Hematopoietic multipotent progenitor cell treated with erythropoietin and hydrocortisone succinate and interleukin-3 and kit ligand, for 8 days (in vitro differentiated cells): ENCODE data around the gene ZNF500.
"Not testable (repeated sequence)": the region's sequence is repeated elsewhere in the genome, so short reads cannot be mapped to it uniquely, and the experiment has no call there.

Experiments
- DNase-seq: peaks from one replicate; pipeline ENCODE4 v3.0.0-alpha.2; 2015

The ZNF500 gene

GRCh38 chr16:4738370-4738769, 28.6 kb downstream of the ZNF500 start:
- not testable (repeated sequence) for DNase-seq

- DNase-seq = no peak
Measured at GRCh38 chr16:4737545-4737944, 29.4 kb downstream of the ZNF500 start.

- DNase-seq = no peak
Measured at GRCh38 chr16:4736546-4736945, 30.4 kb downstream of the ZNF500 start.

- DNase-seq = peak; percentile 80
Measured at GRCh38 chr16:4734730-4735535, 32.0 kb downstream of the ZNF500 start.

DNA sequence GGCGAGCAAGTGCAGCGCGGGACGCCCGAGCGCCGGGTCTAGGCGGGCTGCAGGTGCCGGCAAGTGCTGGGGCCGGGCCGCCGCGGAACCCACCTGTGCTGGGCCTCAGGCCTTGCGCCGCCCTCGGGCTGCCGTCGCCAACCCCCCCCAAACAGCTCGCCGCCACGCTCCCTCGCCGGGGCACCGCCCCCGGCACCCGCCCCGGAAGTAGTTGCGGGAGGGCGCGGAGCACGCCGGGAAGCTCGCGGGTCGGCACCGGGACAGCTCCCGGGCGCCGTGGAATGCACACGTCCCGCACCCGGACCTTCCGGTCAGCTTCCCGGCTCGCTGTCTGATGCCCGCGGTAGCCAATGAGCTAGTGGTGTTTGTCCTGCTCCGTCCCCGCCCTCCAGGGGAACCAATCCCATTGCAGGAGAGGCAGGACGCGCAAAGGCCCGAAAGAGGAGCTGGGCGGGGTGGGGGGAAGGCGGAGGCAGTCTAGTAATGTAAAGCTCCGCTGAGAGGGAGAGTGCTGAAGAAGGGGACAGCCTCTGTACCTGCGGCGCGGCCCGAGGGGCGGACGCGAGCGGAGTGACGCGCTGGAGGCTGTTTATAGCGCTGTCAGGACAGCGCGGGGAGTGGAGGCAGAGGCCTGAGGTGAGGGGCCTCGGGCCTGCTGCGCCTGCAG, 32.8 kb downstream of the ZNF500 start, which contains the start of the genes ANKS3 and DNAAF8:
TSS of gene ANKS3 (minus strand) at position 209 of the 667 bp plus-strand sequence. CDS start 4,122 bp downstream, outside the sequence.
TSS of gene DNAAF8 (plus strand) at position 475 of the 667 bp plus-strand sequence. CDS start 1,978 bp downstream, outside the sequence.
- DNase-seq = peak; percentile 96

GRCh38 chr16:4733747-4734062, 33.3 kb downstream of the ZNF500 start:
- no peak for DNase-seq

DNA sequence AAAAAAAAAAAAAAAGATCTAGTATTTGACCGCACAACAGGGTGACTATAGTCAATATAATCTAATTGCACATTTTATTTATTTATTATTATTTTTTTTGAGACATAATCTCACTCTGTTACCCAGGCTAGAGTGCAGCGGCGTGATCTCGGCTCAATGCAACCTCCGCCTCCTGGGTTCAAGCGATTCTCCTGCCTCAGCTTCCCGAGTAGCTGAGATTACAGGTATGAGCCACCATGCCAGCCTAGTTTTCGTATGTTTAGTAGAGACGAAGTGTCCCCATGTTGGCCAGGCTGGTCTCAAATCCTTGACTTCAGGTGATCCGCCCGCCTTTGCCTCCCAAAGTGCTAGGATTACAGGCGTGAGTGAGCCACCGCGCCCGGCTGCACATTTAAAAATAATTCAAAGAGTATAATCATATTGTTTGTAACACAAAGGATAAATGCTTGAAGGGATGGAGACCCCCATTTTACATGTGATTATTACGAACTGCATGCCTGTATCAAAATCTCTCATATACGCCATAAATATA, 33.7 kb downstream of the ZNF500 start:
- no peak for DNase-seq

GRCh38 chr16:4729876-4730275, 37.1 kb downstream of the ZNF500 start:
- no peak for DNase-seq

DNA sequence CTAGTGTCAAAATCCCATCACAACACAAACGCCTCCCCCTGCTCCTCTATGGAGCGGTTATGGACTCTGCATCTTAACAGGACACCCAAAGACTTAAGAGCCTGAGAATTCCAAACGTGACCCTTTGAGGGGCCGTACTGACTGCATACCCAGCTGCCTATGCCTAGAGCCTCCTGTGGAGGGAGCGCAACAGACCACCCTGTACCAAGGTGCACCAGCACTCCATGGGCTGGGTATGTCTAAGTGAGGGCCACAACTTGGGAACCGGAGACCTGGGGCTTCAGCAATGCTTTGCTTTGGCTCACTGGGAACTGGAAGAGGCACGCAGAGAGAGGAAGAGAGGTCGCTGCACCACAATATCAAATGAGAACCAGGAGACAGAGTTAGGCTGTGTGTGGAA, 38.3 kb downstream of the ZNF500 start:
- no peak for DNase-seq

DNA sequence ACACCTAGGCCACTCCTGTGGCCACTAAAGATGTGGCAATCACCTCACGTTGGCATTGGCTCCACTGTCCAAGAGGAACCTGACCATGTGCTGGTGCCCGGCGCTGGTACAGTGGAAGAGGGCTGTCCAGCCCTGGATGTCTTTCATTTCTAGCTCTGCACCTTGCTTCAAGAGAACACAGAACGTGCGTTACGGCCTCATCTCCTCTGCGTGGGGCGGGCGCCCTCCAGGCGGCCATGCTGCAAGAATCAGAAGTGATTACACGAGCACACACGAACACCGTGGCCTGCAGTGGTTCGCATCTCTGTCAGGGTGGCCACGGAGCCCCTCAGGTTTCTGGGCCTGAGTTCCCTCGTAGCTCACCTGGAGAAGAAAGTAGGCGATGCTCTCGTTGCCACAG, 40.3 kb downstream of the ZNF500 start:
- no peak for DNase-seq

GRCh38 chr16:4724661-4725270, 42.2 kb downstream of the ZNF500 start:
- DNase-seq = no peak

DNA sequence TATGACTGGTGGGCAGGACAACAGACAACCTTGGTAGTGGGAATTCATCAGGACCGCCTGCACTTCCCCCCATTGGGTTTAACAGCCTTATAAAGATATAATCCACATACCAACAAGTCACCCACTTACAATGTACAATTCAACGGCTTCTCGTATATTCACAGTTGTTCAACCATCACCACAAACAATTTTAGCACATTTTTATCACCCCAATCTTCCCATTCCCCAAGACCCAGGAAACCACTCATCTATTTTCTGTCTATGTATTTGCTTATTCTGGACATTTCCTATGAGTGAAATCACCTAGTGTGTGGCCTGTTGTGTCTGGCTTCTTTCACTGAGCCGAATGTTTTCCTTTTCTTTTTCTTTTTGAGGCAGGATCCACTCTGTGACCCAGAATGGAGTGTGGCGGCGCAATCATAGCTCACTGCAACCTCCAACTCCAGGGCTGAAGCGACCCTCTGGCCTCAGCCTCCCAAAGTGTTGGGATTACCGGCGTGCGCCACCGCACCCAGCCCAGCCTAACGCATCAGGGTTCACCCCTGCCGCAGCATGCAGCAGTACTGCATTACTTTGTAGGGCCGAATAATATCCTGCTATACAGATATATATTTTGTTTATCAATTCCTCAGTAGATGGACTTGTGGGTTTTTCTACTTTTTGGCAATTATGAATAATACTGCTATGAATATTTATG, 43.7 kb downstream of the ZNF500 start:
- DNase-seq = no peak

- no peak for DNase-seq
Measured at GRCh38 chr16:4718466-4718865, 48.5 kb downstream of the ZNF500 start.

GRCh38 chr16:4714996-4715395, 52.0 kb downstream of the ZNF500 start:
- DNase-seq = no peak

GRCh38 chr16:4713663-4714501, 53.1 kb downstream of the ZNF500 start:
- DNase-seq = no peak

DNA sequence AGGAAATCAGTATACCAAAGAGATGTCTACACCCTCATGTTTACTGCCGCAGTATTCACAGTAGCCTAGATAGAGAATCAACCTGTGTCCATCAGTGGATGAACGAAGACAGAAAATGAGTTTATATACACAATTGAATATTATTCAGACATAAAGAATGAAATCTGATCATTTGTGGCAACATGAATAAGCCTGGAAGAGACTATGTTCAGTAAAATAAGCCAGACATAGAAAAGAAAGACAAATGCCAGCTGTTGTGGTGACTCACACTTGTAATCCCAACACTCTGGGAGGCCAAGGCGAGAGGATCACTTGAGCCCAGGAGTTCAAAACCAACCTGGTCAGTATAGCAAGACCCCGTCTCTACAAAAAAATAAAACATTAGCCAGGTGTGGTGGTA, 57.5 kb downstream of the ZNF500 start:
- DNase-seq = no peak

DNA sequence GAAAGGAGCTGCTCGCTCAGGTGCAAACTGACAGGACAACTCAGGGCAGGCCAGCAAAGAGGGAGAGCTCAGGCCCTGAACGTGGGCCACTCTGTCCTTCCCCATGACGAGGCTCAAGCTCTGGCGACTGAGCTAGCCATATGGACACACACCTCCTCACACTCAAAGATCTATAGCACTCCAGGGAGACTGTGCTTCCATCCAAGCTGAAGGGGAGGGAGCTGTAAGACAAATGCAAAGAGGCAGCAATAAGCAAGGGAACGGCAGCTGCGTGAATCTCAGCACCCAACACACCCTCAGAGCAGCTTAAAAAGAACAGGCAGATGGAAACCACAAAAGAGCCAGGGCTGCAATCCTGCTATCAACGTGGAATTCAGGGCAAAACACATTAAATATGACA, 60.1 kb downstream of the ZNF500 start:
- DNase-seq = no peak

DNA sequence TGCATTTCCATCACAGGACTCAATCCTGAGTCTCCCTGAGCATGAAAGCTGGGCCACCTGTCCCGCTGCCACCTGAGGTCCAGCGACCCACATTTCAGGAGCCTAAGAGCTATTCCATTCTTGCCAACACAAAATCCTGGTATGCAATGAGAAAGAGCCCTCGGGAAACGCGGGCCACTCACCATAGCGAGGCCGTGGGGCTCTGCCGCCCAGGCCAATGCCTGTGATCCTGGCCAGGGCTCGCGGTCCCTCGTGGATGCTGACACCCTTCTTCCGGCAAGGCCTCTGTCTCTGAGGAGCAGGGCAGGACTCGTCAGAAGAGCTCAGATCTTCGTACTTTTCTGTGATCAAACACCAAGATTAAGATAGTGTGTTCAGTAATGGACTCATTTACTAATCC, 62.0 kb downstream of the ZNF500 start:
- DNase-seq = no peak

DNA sequence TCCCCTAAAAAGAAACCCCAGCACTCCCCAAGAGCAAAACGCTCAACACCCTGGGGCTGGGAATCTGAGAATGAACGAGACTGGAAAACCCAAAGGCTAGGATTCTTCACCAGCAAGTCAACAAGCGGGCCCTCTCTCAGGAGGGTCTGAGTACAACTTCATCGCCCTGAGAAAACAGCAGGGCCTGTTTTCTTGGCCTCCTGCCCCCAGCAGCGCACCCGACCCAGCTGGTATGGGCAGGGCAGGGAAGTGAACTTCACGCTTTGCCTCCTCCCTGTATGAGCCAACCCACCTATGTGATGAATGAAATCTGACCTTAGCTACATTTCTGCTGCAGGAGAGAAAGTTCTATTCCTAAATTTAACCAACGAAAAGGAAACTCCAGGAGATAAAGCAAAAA, 62.5 kb downstream of the ZNF500 start:
- no peak for DNase-seq

DNA sequence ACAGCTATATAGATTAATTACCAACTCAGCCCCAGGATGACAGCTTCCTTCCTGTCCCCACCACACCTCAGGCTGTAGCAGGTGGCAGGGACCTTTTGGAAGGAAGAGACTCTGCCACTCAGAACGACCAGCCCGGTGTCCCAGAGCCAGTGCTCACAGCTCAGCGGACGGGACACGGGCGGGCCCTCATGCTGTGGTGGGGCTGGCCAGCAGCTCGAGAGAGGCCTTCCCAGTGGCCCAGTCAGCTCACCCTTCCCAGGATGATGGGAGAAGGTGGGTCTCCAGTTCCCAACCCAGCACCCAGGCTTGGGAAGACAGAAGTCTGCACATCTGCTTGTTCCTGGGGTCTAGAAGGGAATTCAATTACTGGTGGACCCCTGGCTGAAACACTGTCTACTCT, 63.1 kb downstream of the ZNF500 start:
- DNase-seq = no peak

DNA sequence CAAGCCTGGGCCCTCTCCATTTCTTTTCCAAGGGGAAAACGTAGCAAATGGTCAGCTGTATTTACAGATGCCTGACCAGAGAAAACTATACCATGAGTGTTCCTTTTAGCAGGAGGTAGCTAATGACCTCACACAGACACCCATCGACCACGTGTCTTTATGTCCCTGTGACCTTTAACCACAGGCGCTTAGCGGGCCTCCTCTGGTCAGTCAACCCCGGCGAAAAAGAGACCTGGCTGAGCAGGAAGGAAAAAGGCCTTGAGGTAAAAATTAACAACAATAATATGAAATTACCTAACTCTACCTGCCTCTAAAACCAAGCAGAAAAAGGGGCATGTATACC, 64.5 kb downstream of the ZNF500 start:
- no peak for DNase-seq

DNA sequence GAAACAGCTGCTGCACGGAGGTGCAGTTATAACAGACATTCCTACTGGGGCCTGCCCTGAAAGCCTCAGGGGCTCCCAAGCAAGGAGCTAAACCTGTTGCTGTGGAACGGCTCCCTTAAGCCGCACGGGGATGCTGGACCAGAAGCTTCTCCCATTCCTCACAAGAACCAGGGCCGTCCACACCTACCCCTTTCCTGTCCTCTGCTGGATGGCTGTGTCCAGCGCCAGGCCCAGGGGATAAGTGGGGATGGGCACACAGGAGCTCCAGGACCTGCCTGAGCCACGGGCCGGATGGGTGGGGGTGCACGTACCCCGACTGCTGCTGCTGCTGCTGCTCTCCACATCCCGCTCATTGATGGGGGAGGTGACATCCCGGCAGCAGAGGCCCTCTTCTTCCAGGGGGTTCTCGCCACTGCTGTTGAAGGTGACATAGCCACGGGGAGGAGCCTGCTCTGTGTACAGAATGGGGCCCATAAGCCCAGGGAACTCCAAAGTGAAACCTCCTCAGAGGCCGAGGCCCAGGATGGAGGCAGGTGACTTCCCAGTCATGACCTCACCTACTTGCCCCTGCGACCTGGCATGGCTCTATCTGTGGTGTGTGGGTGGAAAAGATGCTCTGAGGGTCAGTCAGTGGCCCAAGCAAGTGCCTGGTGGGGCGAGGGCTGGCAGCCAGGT, 65.0 kb downstream of the ZNF500 start:
- DNase-seq = no peak
